OCI-LY1 (cell line): ENCODE data around the gene ARHGAP22.

Experiments
- H2AFZ ChIP-seq: fragments of 200-600 bp; sonication (generic), shearing (Covaris generic); 2 replicates; pipeline ENCODE4 v1.6.0; 2014; ENCODE audit warnings: antibody characterized with exemption, mild to moderate bottlenecking, low read length
- H3F3A ChIP-seq: fragments of 200-600 bp; sonication (generic), shearing (Covaris generic); 2 replicates; pipeline ENCODE4 v1.6.0; 2014; ENCODE audit warnings: mild to moderate bottlenecking, antibody characterized with exemption, low read length, moderate library complexity; ENCODE audit not compliant: insufficient read depth
- H3K27ac ChIP-seq: fragments of 200-600 bp; sonication (generic); 2 replicates; pipeline ENCODE4 v1.5.1; 2014; ENCODE audit warnings: low read length, mixed run types, mild to moderate bottlenecking, low read depth; ENCODE audit not compliant: poor library complexity, severe bottlenecking
- H3K27me3 ChIP-seq: fragments of 200-600 bp; sonication (generic); 2 replicates; pipeline ENCODE4 v1.6.0; 2014; ENCODE audit warnings: antibody characterized with exemption, mild to moderate bottlenecking, low read length, moderate library complexity; ENCODE audit not compliant: insufficient read depth
- H3K36me3 ChIP-seq: fragments of 200-600 bp; sonication (generic); 2 replicates; pipeline ENCODE4 v1.6.1; 2014; ENCODE audit warnings: mild to moderate bottlenecking, antibody characterized with exemption, low read length, moderate library complexity, mixed read lengths; ENCODE audit not compliant: insufficient read depth
- H3K4me1 ChIP-seq: fragments of 200-600 bp; sonication (generic); 2 replicates; pipeline ENCODE4 v1.5.1; 2014; ENCODE audit warnings: mild to moderate bottlenecking, low read length, moderate library complexity; ENCODE audit not compliant: insufficient read depth, severe bottlenecking
- H3K4me2 ChIP-seq: fragments of 200-600 bp; sonication (generic), shearing (Covaris generic); 2 replicates; pipeline ENCODE4 v1.6.1; 2014; ENCODE audit warnings: low read length
- H3K4me3 ChIP-seq: fragments of 200-600 bp; sonication (generic); 2 replicates; pipeline ENCODE4 v1.5.1; 2014; ENCODE audit warnings: low read length, low read depth, mild to moderate bottlenecking, mixed read lengths; ENCODE audit not compliant: poor library complexity, severe bottlenecking
- H3K79me2 ChIP-seq: fragments of 200-600 bp; shearing (Covaris generic); 2 replicates; pipeline ENCODE4 v1.6.1; 2016; ENCODE audit warnings: mixed run types, low read length, mixed read lengths; ENCODE audit not compliant: insufficient read depth
- H3K9ac ChIP-seq: fragments of 200-600 bp; sonication (generic), shearing (Covaris generic); 2 replicates; pipeline ENCODE4 v1.6.1; 2014; ENCODE audit warnings: mild to moderate bottlenecking, low read length, mixed read lengths
- H3K9me2 ChIP-seq: fragments of 200-600 bp; sonication (generic), shearing (Covaris generic); 2 replicates; pipeline ENCODE4 v1.6.1; 2014; ENCODE audit warnings: low read depth, mild to moderate bottlenecking, low read length, mixed read lengths
- H3K9me3 ChIP-seq: fragments of 200-600 bp; shearing (Covaris generic); 2 replicates; pipeline ENCODE4 v1.6.1; 2014; ENCODE audit warnings: low read length, mixed read lengths
- H4K20me1 ChIP-seq: fragments of 200-600 bp; sonication (generic), shearing (Covaris generic); 2 replicates; pipeline ENCODE4 v1.6.0; 2016; ENCODE audit warnings: mild to moderate bottlenecking, low read length; ENCODE audit not compliant: insufficient read depth
- EZH2 ChIP-seq: fragments of 200-600 bp; sonication (generic), shearing (Covaris generic); IDR thresholded peaks from 2 replicates; pipeline ENCODE4 v1.8.0; 2017; ENCODE audit warnings: borderline replicate concordance, mixed run types, mild to moderate bottlenecking, antibody characterized with exemption, low read length, moderate library complexity, mixed read lengths
- TF ChIP-seq, protein P1 (sequence below): fragments of 200-600 bp; sonication (generic), shearing (Covaris generic); IDR thresholded peaks from 2 replicates; pipeline ENCODE4 v1.5.1; 2017; ENCODE audit warnings: mild to moderate bottlenecking, antibody characterized with exemption, low read length, moderate library complexity, mixed read lengths

The ARHGAP22 gene

DNA sequence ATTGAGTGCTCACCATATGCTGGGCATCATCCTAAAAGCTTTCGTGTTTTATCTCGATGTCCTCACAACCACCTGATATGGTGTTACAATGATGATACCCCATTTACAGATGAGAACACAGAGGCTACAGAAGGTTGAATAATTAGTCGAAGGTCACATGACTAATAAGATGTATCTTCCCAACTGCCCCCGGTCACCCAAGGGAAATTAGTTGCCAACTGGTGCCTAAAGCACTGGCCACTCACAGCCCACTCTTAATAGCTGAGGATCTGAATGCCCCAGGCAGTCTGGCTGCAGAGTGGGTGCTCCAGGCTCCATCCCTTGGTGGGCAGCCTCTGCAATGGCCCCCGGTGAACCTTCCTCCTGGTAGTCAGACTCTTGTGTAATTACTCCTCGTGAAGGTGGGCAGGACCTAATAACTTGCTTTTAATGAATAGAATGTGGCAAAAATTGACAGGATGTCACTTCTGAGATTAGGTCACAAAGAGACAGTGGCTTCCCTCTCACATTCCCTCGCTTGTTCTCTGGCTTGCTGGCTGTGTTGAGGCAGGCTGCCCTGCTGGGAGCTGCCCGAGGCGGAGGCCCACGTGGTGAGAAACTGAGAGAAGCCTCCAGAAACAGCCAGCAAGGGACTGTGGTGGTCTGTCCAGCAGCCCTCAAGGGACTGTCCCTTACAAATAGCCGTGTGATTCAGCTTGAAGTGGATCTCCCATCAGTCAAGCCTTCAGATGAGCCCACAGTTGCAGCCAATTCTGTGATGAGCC is 109.4 kb downstream of the ARHGAP22 start:
- Histone ChIP-seq H3K4me1 (no peaks in the 10 kb centered on the region), H3K36me3 (no peaks in the 10 kb centered on the region), H3K27me3 (peaks cover 4% of the 10 kb centered on the region; the same call in 1 of the 2 replicates), H3K27ac (no peak overlapping the region), H3K9me2 (no peaks in the 10 kb centered on the region), H3K79me2 (no peaks in the 10 kb centered on the region), H3K9ac (no peak overlapping the region), H3K4me3 (no peak overlapping the region), H4K20me1 (no peaks in the 10 kb centered on the region; the same call in 1 of the 2 replicates), H3K4me2 (no peak overlapping the region), H3K9me3 (no peaks in the 10 kb centered on the region), H2AFZ (no peak overlapping the region), H3F3A (no peaks in the 10 kb centered on the region)
- TF ChIP-seq, protein P1, sequence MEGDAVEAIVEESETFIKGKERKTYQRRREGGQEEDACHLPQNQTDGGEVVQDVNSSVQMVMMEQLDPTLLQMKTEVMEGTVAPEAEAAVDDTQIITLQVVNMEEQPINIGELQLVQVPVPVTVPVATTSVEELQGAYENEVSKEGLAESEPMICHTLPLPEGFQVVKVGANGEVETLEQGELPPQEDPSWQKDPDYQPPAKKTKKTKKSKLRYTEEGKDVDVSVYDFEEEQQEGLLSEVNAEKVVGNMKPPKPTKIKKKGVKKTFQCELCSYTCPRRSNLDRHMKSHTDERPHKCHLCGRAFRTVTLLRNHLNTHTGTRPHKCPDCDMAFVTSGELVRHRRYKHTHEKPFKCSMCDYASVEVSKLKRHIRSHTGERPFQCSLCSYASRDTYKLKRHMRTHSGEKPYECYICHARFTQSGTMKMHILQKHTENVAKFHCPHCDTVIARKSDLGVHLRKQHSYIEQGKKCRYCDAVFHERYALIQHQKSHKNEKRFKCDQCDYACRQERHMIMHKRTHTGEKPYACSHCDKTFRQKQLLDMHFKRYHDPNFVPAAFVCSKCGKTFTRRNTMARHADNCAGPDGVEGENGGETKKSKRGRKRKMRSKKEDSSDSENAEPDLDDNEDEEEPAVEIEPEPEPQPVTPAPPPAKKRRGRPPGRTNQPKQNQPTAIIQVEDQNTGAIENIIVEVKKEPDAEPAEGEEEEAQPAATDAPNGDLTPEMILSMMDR = no peak
- TF ChIP-seq EZH2 = no peak

DNA sequence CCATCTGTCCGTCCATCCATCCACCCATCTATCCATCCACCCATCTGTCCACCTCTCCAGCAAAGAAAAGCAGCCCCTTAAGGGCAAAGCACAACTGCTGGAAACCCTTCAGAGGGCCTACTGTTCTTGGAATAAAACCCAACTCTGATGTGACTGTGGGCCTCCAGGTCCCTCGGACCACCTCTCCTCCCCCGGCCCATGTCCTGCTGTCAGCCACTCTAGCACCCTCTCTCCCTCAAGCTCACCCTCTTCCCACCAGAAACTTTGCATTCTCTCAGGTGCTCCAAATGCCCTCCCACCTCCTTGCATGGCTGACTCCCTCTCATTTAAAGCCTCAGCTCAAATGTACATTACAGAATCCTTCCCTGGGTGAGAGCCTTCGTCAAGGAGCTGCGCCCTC is 110.3 kb downstream of the ARHGAP22 start:
- H3K9ac ChIP-seq = no peak overlapping the region
- H3F3A ChIP-seq = no peaks in the 10 kb centered on the region
- no peaks in the 10 kb centered on the region for H3K79me2 ChIP-seq
- H2AFZ ChIP-seq = no peak overlapping the region
- no peak overlapping the region for H3K4me3 ChIP-seq
- TF ChIP-seq EZH2 = no peak
- TF ChIP-seq, protein P1 = no peak
- H3K9me2 ChIP-seq = no peaks in the 10 kb centered on the region
- H3K4me2 ChIP-seq = no peak overlapping the region
- no peaks in the 10 kb centered on the region; the same call in 1 of the 2 replicates for H4K20me1 ChIP-seq
- no peaks in the 10 kb centered on the region for H3K9me3 ChIP-seq
- H3K27me3 ChIP-seq = peaks cover 4% of the 10 kb centered on the region; the same call in 1 of the 2 replicates
- no peaks in the 10 kb centered on the region for H3K4me1 ChIP-seq
- H3K27ac ChIP-seq = no peak overlapping the region
- H3K36me3 ChIP-seq = no peaks in the 10 kb centered on the region

- H3K9me2 ChIP-seq = no peaks in the 10 kb centered on the region
- H3K4me2 ChIP-seq = no peak overlapping the region
- H3K79me2 ChIP-seq = no peaks in the 10 kb centered on the region
- no peaks in the 10 kb centered on the region; the same call in 1 of the 2 replicates for H4K20me1 ChIP-seq
- H3K36me3 ChIP-seq = no peaks in the 10 kb centered on the region
- H3K4me1 ChIP-seq = no peaks in the 10 kb centered on the region
- peaks cover 4% of the 10 kb centered on the region; the same call in 1 of the 2 replicates for H3K27me3 ChIP-seq
- H3K27ac ChIP-seq = no peak overlapping the region
- TF ChIP-seq, protein P1 = no peak
- TF ChIP-seq EZH2 = no peak
- H3K9me3 ChIP-seq = no peaks in the 10 kb centered on the region
- H3F3A ChIP-seq = no peaks in the 10 kb centered on the region
- no peak overlapping the region for H3K9ac ChIP-seq
- no peak overlapping the region for H2AFZ ChIP-seq
- no peak overlapping the region for H3K4me3 ChIP-seq
Observed at GRCh38 chr10:48494073-48494472, 110.8 kb downstream of the ARHGAP22 start.
